A673 (cell line): ENCODE data around the gene ATP8A2. TPM values are rescaled to one million over a fixed set of nuclear protein-coding genes. Genes with fewer than 3 reads are reported as not detected.
"Not testable (repeated sequence)": the region's sequence is repeated elsewhere in the genome, so short reads cannot be mapped to it uniquely, and the experiment has no call there.

Source experiments
- BruUV-seq: library from RNA; stranded (reverse); fragments of 400-500 nt; replicated peaks from 2 replicates; lab custom pipeline; 2021; lab: Mats Ljungman, UMichigan
- CTCF ChIA-PET: fragments of 300-600 bp; sonication (Branson Sonifier 250); formaldehyde crosslinking; loops from one replicate; lab custom pipeline; 2022; ENCODE audit warnings: antibody characterized with exemption; lab: Charles Lee
- POLR2A ChIA-PET: fragments of 300-600 bp; sonication (Branson Sonifier 250); formaldehyde crosslinking; loops from one replicate; lab custom pipeline; 2022; ENCODE audit warnings: antibody characterized with exemption; ENCODE audit not compliant: low non-redundant PET; lab: Charles Lee
- DNase-seq: peaks from one replicate; pipeline ENCODE4 v3.0.0-alpha.2; 2015; ENCODE audit warnings: low spot score
- H3K27ac ChIP-seq: fragments of 200-600 bp; sonication (generic); 2 replicates; pipeline ENCODE4 v1.5.1; 2016; ENCODE audit warnings: mixed run types, low read depth, mild to moderate bottlenecking, mixed read lengths, antibody characterized with exemption, low read length; ENCODE audit not compliant: poor library complexity, severe bottlenecking
- H3K27me3 ChIP-seq: fragments of 200-600 bp; sonication (generic); replicated peaks from 2 replicates; pipeline ENCODE4 v1.6.1; 2017; ENCODE audit warnings: mixed run types, low read depth, mild to moderate bottlenecking, mixed read lengths, antibody characterized with exemption, low read length; ENCODE audit not compliant: insufficient read depth, poor library complexity
- H3K36me3 ChIP-seq: fragments of 200-600 bp; sonication (generic); 2 replicates; pipeline ENCODE4 v1.6.1; 2016; ENCODE audit warnings: mixed run types, mild to moderate bottlenecking, mixed read lengths, antibody characterized with exemption, low read length; ENCODE audit not compliant: insufficient read depth, poor library complexity, severe bottlenecking
- H3K4me1 ChIP-seq: fragments of 200-600 bp; sonication (generic); 2 replicates; pipeline ENCODE4 v1.6.1; 2017; ENCODE audit warnings: mixed run types, mild to moderate bottlenecking, mixed read lengths, antibody characterized with exemption, low read length; ENCODE audit not compliant: insufficient read depth, poor library complexity, severe bottlenecking
- H3K4me3 ChIP-seq: fragments of 200-600 bp; sonication (generic); 2 replicates; pipeline ENCODE4 v1.5.1; 2016; ENCODE audit warnings: low read depth, mixed run types, mild to moderate bottlenecking, mixed read lengths, low read length; ENCODE audit not compliant: poor library complexity, severe bottlenecking
- H3K9me3 ChIP-seq: fragments of 200-600 bp; sonication (generic); 2 replicates; pipeline ENCODE4 v1.6.1; 2016; ENCODE audit warnings: mixed run types, low read depth, mild to moderate bottlenecking, mixed read lengths, antibody characterized with exemption, low read length; ENCODE audit not compliant: poor library complexity, severe bottlenecking
- EZH2 ChIP-seq: fragments of 200-600 bp; sonication (generic); IDR thresholded peaks from 2 replicates; pipeline ENCODE4 v1.6.1; 2017; ENCODE audit warnings: borderline replicate concordance, low read depth, mild to moderate bottlenecking, mixed read lengths, antibody characterized with exemption, low read length; ENCODE audit not compliant: poor library complexity, severe bottlenecking
- intact Hi-C: fragments of 100-400 bp; cut with micrococcal nuclease; formaldehyde crosslinking; loops from one replicate; pipeline ENCODE4 v1.10.0; 2022; ENCODE audit not compliant: unreplicated experiment
- total RNA-seq: library from RNA; stranded (reverse); gene quantifications from 2 replicates; pipeline ENCODE4 v1.2.3, GENCODE V29; 2021
- TF ChIP-seq, protein P1 (sequence below): fragments of 300-800, 200-600 bp; sonication (generic); conservative IDR thresholded peaks from 2 replicates; pipeline ENCODE4 v1.5.1; 2017; ENCODE audit warnings: low read depth, mild to moderate bottlenecking, antibody characterized with exemption, low read length, moderate library complexity, mixed read lengths

ATP8A2 gene
- total RNA-seq, 1 experiment from 2014 or later: 0.92 TPM

DNA sequence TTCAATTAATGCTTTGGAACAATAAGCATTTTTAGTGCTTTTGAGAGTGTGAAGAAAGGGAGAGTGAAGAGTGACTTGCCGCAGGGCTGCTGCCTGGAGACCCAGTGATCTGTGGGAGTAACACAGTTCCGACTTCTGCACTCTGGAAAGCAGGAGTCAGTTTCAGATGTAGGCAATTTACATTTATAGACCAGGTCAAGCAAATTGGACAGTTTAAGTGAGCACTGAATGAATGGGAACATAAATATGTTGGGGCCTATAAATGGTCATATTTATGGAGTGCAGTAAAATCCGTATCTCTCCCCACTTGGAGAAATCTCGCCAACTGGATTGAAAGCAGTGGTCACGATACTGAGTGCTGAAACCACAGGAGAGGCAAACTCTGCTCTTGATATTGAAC, 689.5 kb downstream of the ATP8A2 start:
- H3K27me3 ChIP-seq: no peaks in the 10 kb centered on the region
- intact Hi-C loops: no loop called here
- TF ChIP-seq EZH2: no peak
- TF ChIP-seq, protein P1, sequence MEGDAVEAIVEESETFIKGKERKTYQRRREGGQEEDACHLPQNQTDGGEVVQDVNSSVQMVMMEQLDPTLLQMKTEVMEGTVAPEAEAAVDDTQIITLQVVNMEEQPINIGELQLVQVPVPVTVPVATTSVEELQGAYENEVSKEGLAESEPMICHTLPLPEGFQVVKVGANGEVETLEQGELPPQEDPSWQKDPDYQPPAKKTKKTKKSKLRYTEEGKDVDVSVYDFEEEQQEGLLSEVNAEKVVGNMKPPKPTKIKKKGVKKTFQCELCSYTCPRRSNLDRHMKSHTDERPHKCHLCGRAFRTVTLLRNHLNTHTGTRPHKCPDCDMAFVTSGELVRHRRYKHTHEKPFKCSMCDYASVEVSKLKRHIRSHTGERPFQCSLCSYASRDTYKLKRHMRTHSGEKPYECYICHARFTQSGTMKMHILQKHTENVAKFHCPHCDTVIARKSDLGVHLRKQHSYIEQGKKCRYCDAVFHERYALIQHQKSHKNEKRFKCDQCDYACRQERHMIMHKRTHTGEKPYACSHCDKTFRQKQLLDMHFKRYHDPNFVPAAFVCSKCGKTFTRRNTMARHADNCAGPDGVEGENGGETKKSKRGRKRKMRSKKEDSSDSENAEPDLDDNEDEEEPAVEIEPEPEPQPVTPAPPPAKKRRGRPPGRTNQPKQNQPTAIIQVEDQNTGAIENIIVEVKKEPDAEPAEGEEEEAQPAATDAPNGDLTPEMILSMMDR: no peak

DNA sequence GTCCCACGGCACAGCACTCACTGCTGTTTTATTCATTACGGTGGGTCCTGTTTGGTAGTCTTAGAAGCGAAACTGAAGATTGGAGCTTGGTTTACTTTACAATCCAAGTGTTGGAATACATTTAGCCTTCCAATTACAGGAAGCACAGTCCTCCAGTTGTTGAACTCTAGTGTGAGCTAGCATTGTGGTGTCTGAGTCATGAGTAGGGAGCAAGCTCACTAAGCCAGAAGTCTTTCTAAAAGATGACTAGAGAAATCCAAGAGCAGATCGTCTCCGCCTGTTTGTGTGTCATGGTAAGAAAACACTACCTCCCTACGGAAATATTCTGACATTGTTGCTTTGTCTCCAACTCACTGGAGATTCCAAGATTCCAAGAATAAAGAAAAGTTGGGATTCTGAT, 690.2 kb downstream of the ATP8A2 start:
- CTCF ChIA-PET: interaction anchor here (1.1 to 1.4 kb wide), 2 partner anchors 233 to 488 kb away, joined by 3 to 4 read pairs; no protein-coding TSS in a partner anchor
- Histone ChIP-seq H3K27ac (no peak overlapping the region), H3K9me3 (no peaks in the 10 kb centered on the region), H3K4me3 (no peak overlapping the region), H3K27me3 (no peaks in the 10 kb centered on the region), H3K4me1 (no peaks in the 10 kb centered on the region), H3K36me3 (no peaks in the 10 kb centered on the region)
- DNase-seq: no peak
- POLR2A ChIA-PET: no interaction called here
- TF ChIP-seq EZH2: no peak
- TF ChIP-seq, protein P1: no peak
- no TSS peak for BruUV-seq
- intact Hi-C loops: loop anchor here (2.0 kb wide), 2 partner anchors 233 to 487 kb away; no protein-coding TSS in a partner anchor

More for the DNA sequence above, 689.5 kb downstream of the ATP8A2 start:
- Histone ChIP-seq H3K9me3 (no peaks in the 10 kb centered on the region), H3K4me3 (no peak overlapping the region), H3K36me3 (no peaks in the 10 kb centered on the region), H3K4me1 (no peaks in the 10 kb centered on the region), H3K27ac (no peak overlapping the region)
- ChIA-PET POLR2A (no interaction called here), CTCF (interaction anchor here (1.4 kb wide), 1 partner anchor 487 kb away, joined by 4 read pairs; no protein-coding TSS in a partner anchor)
- no TSS peak for BruUV-seq
- no peak for DNase-seq

DNA sequence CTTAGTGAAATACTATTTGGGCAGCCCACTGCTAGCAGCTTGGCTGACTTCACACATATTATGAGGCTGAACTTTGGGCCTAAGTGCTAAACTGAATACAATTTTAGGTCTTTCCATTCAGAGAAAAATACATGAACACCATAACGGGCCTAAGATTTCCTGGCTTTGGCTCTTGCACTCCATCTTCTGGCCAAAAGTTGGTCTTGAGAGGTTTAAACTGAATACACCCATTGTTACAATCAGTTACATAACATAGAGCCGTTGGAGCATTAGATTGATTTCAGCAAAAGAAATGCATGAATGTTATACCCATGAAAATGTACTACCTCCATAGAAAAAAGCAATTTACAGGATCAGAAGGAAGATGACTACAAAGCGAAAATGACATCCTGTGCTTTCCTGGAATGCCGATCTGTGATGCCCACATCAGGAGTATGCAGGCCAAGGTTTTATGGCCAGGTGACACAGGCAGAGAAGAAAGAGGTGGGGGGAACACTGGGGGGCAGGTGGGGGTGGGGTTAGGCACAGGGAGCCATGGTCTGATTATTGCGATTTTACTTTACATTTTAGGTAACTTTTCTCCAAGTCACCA, 691.2 kb downstream of the ATP8A2 start:
- peak; percentile 71 for DNase-seq
- no TSS peak for BruUV-seq
- no peak overlapping the region for H3K27ac ChIP-seq
- H3K27me3 ChIP-seq: no peaks in the 10 kb centered on the region
- POLR2A ChIA-PET: no interaction called here
- TF ChIP-seq, protein P1: peak; percentile 77
- no peak for TF ChIP-seq EZH2
- intact Hi-C loops: loop anchor here (2.0 kb wide), 2 partner anchors 234 to 488 kb away; no protein-coding TSS in a partner anchor
- CTCF ChIA-PET: interaction anchor here (0.6 to 1.4 kb wide), 4 partner anchors 77 to 489 kb away, joined by 3 to 8 read pairs (median 4); no protein-coding TSS in a partner anchor
- H3K4me1 ChIP-seq: no peaks in the 10 kb centered on the region
- H3K4me3 ChIP-seq: no peak overlapping the region
- H3K9me3 ChIP-seq: no peaks in the 10 kb centered on the region
- H3K36me3 ChIP-seq: no peaks in the 10 kb centered on the region

DNA sequence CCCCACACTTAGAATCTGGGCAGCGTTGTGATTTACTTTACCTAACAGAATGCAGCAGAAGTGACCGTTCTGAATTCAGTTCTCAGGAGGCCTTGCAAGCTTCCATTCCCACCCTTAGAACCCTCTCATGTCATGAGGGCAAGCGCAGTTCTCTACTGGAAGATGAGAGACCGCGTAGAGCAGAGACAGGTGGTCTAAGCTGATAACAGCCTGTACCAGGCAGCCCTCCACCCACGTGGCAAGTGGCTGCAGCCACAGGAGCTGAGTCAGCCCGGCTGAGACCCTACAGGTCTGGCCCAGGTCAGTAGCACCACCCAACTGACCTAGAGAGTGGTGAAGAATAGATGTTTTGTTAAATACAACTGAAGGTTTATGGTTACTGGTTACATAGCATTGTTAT, 694.7 kb downstream of the ATP8A2 start:
- H3K9me3 ChIP-seq, H3K4me1 ChIP-seq, DNase-seq, POLR2A ChIA-PET, H3K36me3 ChIP-seq, CTCF ChIA-PET, H3K27ac ChIP-seq, H3K27me3 ChIP-seq, H3K4me3 ChIP-seq, BruUV-seq, intact Hi-C loops: not testable (repeated sequence)
